AG10803 (cell line): ENCODE measurements around the gene LHX6.

ENCODE experiments used
- DNase-seq: peaks from one replicate; pipeline ENCODE4 v3.0.0; 2010; ENCODE audit warnings: low read depth
- H3K4me3 ChIP-seq: 2 replicates; pipeline ENCODE4 v1.5.1; 2011; ENCODE audit warnings: mild to moderate bottlenecking, low read length, control low read depth
- CTCF ChIP-seq: conservative IDR thresholded peaks from 2 replicates; pipeline ENCODE4 v1.5.1; 2011; ENCODE audit warnings: mild to moderate bottlenecking, low read length, control low read depth, inconsistent platforms

The LHX6 gene

GRCh38 chr9:122216138-122216797 is 12.5 kb downstream of the LHX6 start:
- H3K4me3 ChIP-seq = no peak overlapping the region
- TF ChIP-seq CTCF = no peak
- no peak for DNase-seq

GRCh38 chr9:122215663-122216062 is 13.1 kb downstream of the LHX6 start:
- DNase-seq = no peak
- TF ChIP-seq CTCF = no peak
- H3K4me3 ChIP-seq = no peak overlapping the region

- TF ChIP-seq CTCF = no peak
- no peak for DNase-seq
- no peak overlapping the region for H3K4me3 ChIP-seq
Measured at GRCh38 chr9:122214507-122214906, 14.2 kb downstream of the LHX6 start.

GRCh38 chr9:122213589-122214413 is 15.0 kb downstream of the LHX6 start:
- no peak for DNase-seq
- peak overlapping the region; percentile 20 for H3K4me3 ChIP-seq
- no peak for TF ChIP-seq CTCF

- no peak overlapping the region for H3K4me3 ChIP-seq
- DNase-seq = no peak
- no peak for TF ChIP-seq CTCF
Measured at GRCh38 chr9:122213102-122213588, 15.6 kb downstream of the LHX6 start.

GRCh38 chr9:122212473-122213004 is 16.2 kb downstream of the LHX6 start:
- no peak for TF ChIP-seq CTCF
- no peak overlapping the region for H3K4me3 ChIP-seq
- DNase-seq = no peak
